Aorta (tissue), 5 donors: ENCODE measurements around the gene NHSL1. TPM values are rescaled to one million over a fixed set of nuclear protein-coding genes. Genes with fewer than 3 reads are reported as not detected.
A peak's percentile ranks its signal among the peaks of the same experiment; 100 is the strongest.

Experiments used
- ATAC-seq: fragments of 200-7000 bp; cut with Tn5 transposase; one replicate; pipeline ENCODE4 v1.9.1; 2022; ENCODE audit warnings: moderate library complexity; ENCODE audit not compliant: low FRiP score
- DNase-seq, 2 donors: peaks; one replicate each; pipeline ENCODE4 v3.0.0-alpha.2; 2020
- H3K27ac ChIP-seq, 2 donors: one replicate each; pipeline ENCODE4 v1.5.1; 2013; ENCODE audit warnings: low read length in 2 of 2, mild to moderate bottlenecking in 2 of 2, moderate library complexity in 2 of 2, control low read depth in 1 of 2, inconsistent platforms in 1 of 2, low read depth in 1 of 2
- H3K27me3 ChIP-seq, 2 donors: one replicate each; pipeline ENCODE4 v1.6.1; 2013; ENCODE audit warnings: control low read depth in 1 of 2, low read length in 1 of 2, mild to moderate bottlenecking in 1 of 2, moderate library complexity in 1 of 2; ENCODE audit not compliant: insufficient read depth in 2 of 2, control insufficient read depth in 1 of 2
- H3K36me3 ChIP-seq, 2 donors: one replicate each; pipeline ENCODE4 v1.6.1; 2013; ENCODE audit warnings: control low read depth in 1 of 2, low read length in 1 of 2, mild to moderate bottlenecking in 1 of 2; ENCODE audit not compliant: insufficient read depth in 2 of 2, control insufficient read depth in 1 of 2
- H3K4me1 ChIP-seq, 2 donors: one replicate each; pipeline ENCODE4 v1.6.1; 2013; ENCODE audit warnings: low read length in 2 of 2, control low read depth in 1 of 2, mild to moderate bottlenecking in 1 of 2, moderate library complexity in 1 of 2; ENCODE audit not compliant: insufficient read depth in 2 of 2, control insufficient read depth in 1 of 2
- H3K4me3 ChIP-seq, 2 donors: one replicate each; pipeline ENCODE4 v1.5.1; 2013; ENCODE audit warnings: low read length in 2 of 2, control low read depth in 1 of 2, mild to moderate bottlenecking in 1 of 2
- H3K9me3 ChIP-seq: one replicate; pipeline ENCODE4 v1.6.1; 2013; ENCODE audit warnings: mild to moderate bottlenecking, low read length; ENCODE audit not compliant: control insufficient read depth
- WGBS, 2 donors: extraction: QIAGEN DNeasy Blood & Tissue Kit; methylation state at CpG; one replicate each; pipeline ENCODE4 v1.1.7; 2013; 5-methylcytosine and 5-hydroxymethylcytosine counted together
- intact Hi-C, 2 donors: fragments of 100-400 bp; cut with DNase I; formaldehyde crosslinking; loops; one replicate each; pipeline versions ENCODE4 v1.14.2 to v1.15.0; 2022
- polyA plus RNA-seq, 2 donors: library from polyadenylated mRNA; stranded (reverse); fragments of 200-250 nt; gene quantifications; one replicate each; pipeline ENCODE4 v1.2.3, GENCODE V29; 2013
- total RNA-seq, 2 donors: library from RNA; stranded (reverse); fragmentation: NEBNext Ultra II Directional; extraction: Animal tissue kit (Norgen Biotek cat#: 25700); gene quantifications; one replicate each; pipeline ENCODE4 v1.2.1, GENCODE V29; 2021
- donor health status: healthy with polysubstance abuse.
- donor health status: Bipolar disorder and iron deficiency.
- donor health status: DM: no; HTN: no; CAD: no.
- donor health status: DM: no; HTN: no; CAD: no.
- donor health status: DM: yes; HTN: yes; CAD: no.

NHSL1 gene
- total and polyA plus RNA-seq, 4 donors: 0.56 to 25.2 (median 8.1) TPM

- Histone ChIP-seq H3K27ac (no peak overlapping the region), H3K36me3 (no peaks in the 10 kb centered on the region), H3K4me1 (no peaks in the 10 kb centered on the region), H3K4me3 (no peak overlapping the region), H3K27me3 (no peaks in the 10 kb centered on the region), H3K9me3 (no peaks in the 10 kb centered on the region)
- no peak for DNase-seq
- intact Hi-C loops: no loop called here
- ATAC-seq: peak; percentile 48
- 66 to 68% methylated on average over 5 of the region's 5 CpGs for WGBS, 2 donors
Measured at GRCh38 chr6:138393871-138394783, 105.2 kb downstream of the NHSL1 start.

- 82 to 83% methylated on average over 5 of the region's 5 CpGs for WGBS, 2 donors
- ATAC-seq (no peak), DNase-seq (no peak)
- no peaks in the 10 kb centered on the region for H3K36me3 ChIP-seq
- H3K27ac ChIP-seq: no peak overlapping the region
- no peaks in the 10 kb centered on the region for H3K4me1 ChIP-seq
- no peaks in the 10 kb centered on the region for H3K27me3 ChIP-seq
- intact Hi-C loops: no loop called here
- H3K9me3 ChIP-seq: no peaks in the 10 kb centered on the region
- no peak overlapping the region for H3K4me3 ChIP-seq
Measured at GRCh38 chr6:138389551-138389950, 109.7 kb downstream of the NHSL1 start.

- no peak overlapping the region for H3K4me3 ChIP-seq
- intact Hi-C loops: no loop called here
- H3K4me1 ChIP-seq: no peaks in the 10 kb centered on the region
- ATAC-seq (no peak), DNase-seq (no peak)
- no peak overlapping the region for H3K27ac ChIP-seq
- no peaks in the 10 kb centered on the region for H3K9me3 ChIP-seq
- no peaks in the 10 kb centered on the region for H3K27me3 ChIP-seq
- H3K36me3 ChIP-seq: no peaks in the 10 kb centered on the region
- 89 to 93% methylated on average over 8 of the region's 8 CpGs for WGBS, 2 donors
Measured at GRCh38 chr6:138387577-138388368, 111.5 kb downstream of the NHSL1 start.

- no peak overlapping the region for H3K27ac ChIP-seq
- DNase-seq (no peak), ATAC-seq (no peak)
- H3K27me3 ChIP-seq: no peaks in the 10 kb centered on the region
- H3K36me3 ChIP-seq: no peaks in the 10 kb centered on the region
- 95% methylated on average over 3 of the region's 3 CpGs for WGBS, 2 donors
- intact Hi-C loops: no loop called here
- no peaks in the 10 kb centered on the region for H3K9me3 ChIP-seq
- no peak overlapping the region for H3K4me3 ChIP-seq
- H3K4me1 ChIP-seq: no peaks in the 10 kb centered on the region
Measured at GRCh38 chr6:138386897-138387296, 112.4 kb downstream of the NHSL1 start.

GRCh38 chr6:138383776-138384175 lies 115.5 kb downstream of the NHSL1 start:
- no peak for ATAC-seq
- 66 to 72% methylated on average over 3 of the region's 3 CpGs for WGBS, 2 donors
- Histone ChIP-seq H3K27ac (no peak overlapping the region), H3K4me1 (no peaks in the 10 kb centered on the region), H3K9me3 (no peaks in the 10 kb centered on the region), H3K27me3 (no peaks in the 10 kb centered on the region), H3K36me3 (no peaks in the 10 kb centered on the region), H3K4me3 (no peak overlapping the region)
- no peak for DNase-seq
- intact Hi-C loops: no loop called here

GRCh38 chr6:138382498-138383265 lies 116.6 kb downstream of the NHSL1 start:
- Histone ChIP-seq H3K4me1 (no peaks in the 10 kb centered on the region), H3K27me3 (no peaks in the 10 kb centered on the region), H3K27ac (no peak overlapping the region), H3K36me3 (no peaks in the 10 kb centered on the region), H3K9me3 (no peaks in the 10 kb centered on the region), H3K4me3 (no peak overlapping the region)
- ATAC-seq: no peak
- intact Hi-C loops: no loop called here
- WGBS, 2 donors: 91 to 92% methylated on average over 8 of the region's 8 CpGs
- no peak for DNase-seq

- no peak for ATAC-seq
- Histone ChIP-seq H3K36me3 (no peaks in the 10 kb centered on the region), H3K27ac (no peak overlapping the region), H3K9me3 (no peaks in the 10 kb centered on the region), H3K4me3 (no peak overlapping the region), H3K27me3 (no peaks in the 10 kb centered on the region), H3K4me1 (no peaks in the 10 kb centered on the region)
- intact Hi-C loops: no loop called here
- DNase-seq: no peak
- WGBS, 2 donors: 50 to 58% methylated on average over 4 of the region's 4 CpGs
Measured at GRCh38 chr6:138378463-138378862, 120.8 kb downstream of the NHSL1 start.

- no peak within 1 kb of the TSS for H3K4me3 ChIP-seq
- no peaks in the 10 kb centered on the region for H3K4me1 ChIP-seq
- no peak for DNase-seq
- 85 to 86% methylated on average over 6 of the region's 6 CpGs for WGBS, 2 donors
- no peaks in the 10 kb centered on the region for H3K27me3 ChIP-seq
- intact Hi-C loops: no loop called here
- no peak within 1 kb of the TSS for H3K27ac ChIP-seq
- H3K36me3 ChIP-seq: no peaks in the 10 kb centered on the region
- no peaks in the 10 kb centered on the region for H3K9me3 ChIP-seq
- no peak for ATAC-seq
Measured at GRCh38 chr6:138377844-138378243, 121.5 kb downstream of the NHSL1 start, which contains the start of gene SMIM28. TSS of gene SMIM28 (plus strand) at chr6:138377905. CDS start at chr6:138378073, 168 bp downstream.
